Measurements from ENCODE around the gene ZNF638. TPM values are rescaled to one million over a fixed set of nuclear protein-coding genes. Genes with fewer than 3 reads are reported as not detected.
"Not testable (repeated sequence)": the region's sequence is repeated elsewhere in the genome, so short reads cannot be mapped to it uniquely, and the experiment has no call there.

ZNF638 gene
- total RNA-seq, 1 experiment from 2014 or later: 40.0 TPM

DNA sequence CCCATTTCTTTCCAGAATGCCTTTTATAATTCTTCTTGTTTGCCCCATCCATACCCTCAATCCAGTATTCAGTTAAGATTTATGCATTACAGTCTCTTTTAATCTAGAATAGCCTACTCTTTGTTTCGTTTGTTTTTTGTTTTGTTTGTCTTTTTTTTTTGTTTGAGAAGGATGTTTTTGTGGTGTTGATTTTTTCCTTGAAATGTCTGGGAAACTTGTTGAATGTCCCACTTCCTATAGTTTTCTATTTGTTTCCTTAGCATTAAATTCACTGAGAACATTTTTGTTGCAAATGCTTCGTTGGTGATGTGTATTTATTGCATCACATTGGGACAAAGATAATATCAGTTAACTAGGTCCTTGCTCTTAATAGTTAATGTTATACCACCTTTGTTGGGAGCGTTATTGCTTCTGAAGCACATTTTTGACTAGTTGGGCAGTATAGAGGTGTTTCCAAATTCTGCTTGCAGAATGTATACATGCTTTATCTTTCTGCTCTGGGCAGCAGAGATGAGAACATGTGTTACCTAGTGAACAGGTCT, 28.9 kb downstream of the ZNF638 start:
- no peak for DNase-seq
- Histone ChIP-seq H3K9me3 (no peaks in the 10 kb centered on the region), H3K27me3 (no peaks in the 10 kb centered on the region), H3K4me3 (no peak overlapping the region), H3K36me3 (peaks cover 72% of the 10 kb centered on the region)

DNA sequence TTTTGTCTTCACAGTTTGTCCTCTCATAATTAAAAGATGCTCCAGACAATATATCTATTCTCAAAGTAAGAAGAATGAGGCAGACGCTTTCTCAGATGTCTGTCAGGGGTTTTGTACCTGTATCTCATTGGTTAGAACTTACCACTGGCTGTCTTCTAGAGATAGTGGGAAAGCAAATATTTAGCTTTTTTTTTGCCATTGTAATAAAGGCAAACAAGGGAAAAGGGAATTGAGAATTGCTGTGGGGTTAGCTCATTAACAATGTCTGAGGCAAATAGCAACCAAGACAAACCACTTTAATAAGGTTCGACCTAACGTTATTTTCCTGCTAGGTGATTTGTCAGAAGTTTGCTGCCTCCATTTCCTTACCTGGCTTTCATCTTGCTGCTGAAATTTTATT, 30.0 kb downstream of the ZNF638 start:
- no peak overlapping the region for H3K4me3 ChIP-seq
- H3K9me3 ChIP-seq: no peaks in the 10 kb centered on the region
- H3K36me3 ChIP-seq: peaks cover 70% of the 10 kb centered on the region
- DNase-seq: no peak
- H3K27me3 ChIP-seq: no peaks in the 10 kb centered on the region

DNA sequence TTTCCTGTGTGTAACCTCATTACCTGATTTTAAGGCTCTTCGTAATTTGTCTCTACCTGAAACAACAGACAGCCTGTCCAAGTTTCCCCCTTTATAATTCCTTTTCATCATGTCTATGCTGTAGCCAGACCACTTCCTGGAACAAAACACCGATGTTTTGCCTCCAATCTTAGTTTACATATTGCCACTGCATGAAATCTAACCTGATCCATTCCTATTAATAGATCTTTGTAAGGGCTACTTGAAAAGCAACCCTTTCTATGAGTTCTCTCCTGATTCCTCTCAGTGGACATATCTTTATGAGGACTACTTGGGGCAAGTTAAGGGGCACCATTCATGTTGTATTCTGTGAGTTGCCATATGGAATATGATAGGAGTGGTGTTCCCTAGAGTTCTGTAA, 30.9 kb downstream of the ZNF638 start:
- Histone ChIP-seq H3K9me3 (no peaks in the 10 kb centered on the region), H3K27me3 (no peaks in the 10 kb centered on the region), H3K4me3 (no peak overlapping the region), H3K36me3 (peaks cover 69% of the 10 kb centered on the region)
- no peak for DNase-seq

DNA sequence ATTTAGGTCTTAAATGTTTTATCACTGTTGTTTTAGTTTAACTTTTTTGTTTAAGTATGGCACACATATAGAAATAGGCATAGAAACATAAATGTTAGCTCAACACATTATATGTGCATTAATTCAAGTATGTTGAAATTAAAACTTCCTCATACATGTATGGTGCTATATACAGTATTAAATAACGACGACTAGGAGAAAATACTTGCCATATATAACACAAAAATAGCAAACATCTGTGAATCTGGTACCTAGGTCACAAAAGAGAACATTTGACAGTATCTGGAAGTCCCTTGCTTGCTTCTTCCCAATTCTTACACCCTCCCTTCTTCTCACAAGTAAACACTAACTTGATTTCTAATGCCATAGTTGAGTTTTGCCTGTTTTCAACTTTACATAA, 38.4 kb downstream of the ZNF638 start:
- peaks cover 52% of the 10 kb centered on the region for H3K36me3 ChIP-seq
- DNase-seq: no peak
- H3K27me3 ChIP-seq: no peaks in the 10 kb centered on the region
- no peaks in the 10 kb centered on the region for H3K9me3 ChIP-seq
- H3K4me3 ChIP-seq: no peak overlapping the region

DNA sequence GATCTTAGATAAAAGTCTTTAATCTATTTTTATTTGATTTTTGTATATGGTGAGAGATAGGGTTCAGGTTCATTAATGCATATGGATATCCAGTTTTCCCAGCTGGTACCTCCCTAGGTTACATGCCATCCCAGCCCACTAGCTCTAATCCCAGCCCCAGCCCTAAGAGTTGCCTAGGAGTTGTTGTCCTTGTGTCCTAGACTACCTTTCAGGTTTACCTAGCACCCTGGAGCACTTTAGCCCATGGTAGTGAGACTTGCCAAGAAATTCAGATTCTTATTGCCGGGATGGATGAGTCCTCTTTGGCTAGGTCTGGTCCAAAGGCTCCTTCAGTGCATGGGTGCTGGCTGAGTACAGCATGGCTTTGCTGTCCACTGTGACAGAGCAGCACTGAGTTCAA, 40.5 kb downstream of the ZNF638 start:
- DNase-seq: no peak
- Histone ChIP-seq H3K9me3 (no peaks in the 10 kb centered on the region), H3K27me3 (no peaks in the 10 kb centered on the region), H3K4me3 (no peak overlapping the region), H3K36me3 (peaks cover 59% of the 10 kb centered on the region)

DNA sequence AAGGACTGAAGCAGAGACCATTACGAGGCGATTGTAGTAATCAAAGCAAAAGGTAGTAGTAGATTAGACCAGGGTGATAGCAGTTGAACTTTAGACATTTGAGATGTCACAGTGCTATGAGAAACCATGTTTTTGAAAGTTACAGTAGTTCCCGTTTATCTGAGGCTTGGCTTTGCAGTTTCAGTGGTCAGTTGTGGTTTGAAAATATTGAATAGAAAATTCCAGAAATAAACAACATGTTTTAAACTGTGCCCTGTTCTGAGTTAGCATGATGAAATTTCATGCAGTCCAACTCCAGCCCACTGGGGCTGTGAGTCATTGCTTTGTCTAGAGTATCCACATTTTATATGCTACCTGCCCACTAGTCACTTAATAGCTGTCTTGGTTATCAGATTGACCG, 47.5 kb downstream of the ZNF638 start:
- DNase-seq: peak; percentile 35
- peaks cover 45% of the 10 kb centered on the region for H3K36me3 ChIP-seq

DNA sequence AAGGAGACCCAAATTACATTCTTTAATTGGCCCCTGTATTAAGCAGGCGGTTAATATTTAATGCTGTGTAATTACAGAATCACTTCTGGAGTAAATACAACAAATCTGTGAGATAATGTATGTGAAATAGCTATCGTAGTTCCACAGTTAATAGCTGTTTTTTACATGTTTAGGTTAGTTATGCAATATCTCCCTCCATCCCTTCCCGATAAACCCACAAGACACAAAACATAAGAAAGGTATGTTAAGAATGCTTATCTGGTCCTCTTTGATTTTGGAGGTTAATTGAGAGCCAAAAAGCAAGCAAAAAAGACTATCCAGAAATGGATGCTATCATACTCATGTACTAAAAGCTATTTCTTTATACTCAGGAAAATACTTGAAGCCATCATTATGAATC, 49.1 kb downstream of the ZNF638 start:
- H3K9me3 ChIP-seq: no peaks in the 10 kb centered on the region
- H3K4me3 ChIP-seq: no peak overlapping the region
- peaks cover 46% of the 10 kb centered on the region for H3K36me3 ChIP-seq
- no peak for DNase-seq
- H3K27me3 ChIP-seq: no peaks in the 10 kb centered on the region

More for the DNA sequence above, 47.5 kb downstream of the ZNF638 start:
- H3K9me3 ChIP-seq: no peaks in the 10 kb centered on the region
- no peaks in the 10 kb centered on the region for H3K27me3 ChIP-seq
- no peak overlapping the region for H3K4me3 ChIP-seq

DNA sequence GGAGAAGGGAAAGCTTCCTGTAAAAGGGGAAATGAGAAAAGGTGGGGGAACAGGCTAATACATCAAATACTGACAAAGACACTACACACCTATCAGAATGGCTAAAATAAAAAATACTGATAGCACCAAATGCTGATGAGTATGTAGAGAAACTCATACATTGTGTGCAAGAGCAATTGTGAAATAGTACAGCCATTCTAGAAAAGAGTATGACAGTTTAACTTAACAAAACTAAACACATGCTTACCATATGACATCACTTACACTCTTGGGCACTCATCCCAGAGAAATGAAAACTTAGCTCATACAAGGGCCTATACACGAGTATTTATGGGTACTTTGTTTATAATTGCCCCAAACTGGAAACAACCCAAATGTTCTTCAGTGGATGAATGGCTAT, 53.4 kb downstream of the ZNF638 start:
- DNase-seq: no peak
- H3K4me3 ChIP-seq: no peak overlapping the region
- no peaks in the 10 kb centered on the region for H3K27me3 ChIP-seq
- H3K36me3 ChIP-seq: peaks cover 69% of the 10 kb centered on the region
- H3K9me3 ChIP-seq: no peaks in the 10 kb centered on the region

DNA sequence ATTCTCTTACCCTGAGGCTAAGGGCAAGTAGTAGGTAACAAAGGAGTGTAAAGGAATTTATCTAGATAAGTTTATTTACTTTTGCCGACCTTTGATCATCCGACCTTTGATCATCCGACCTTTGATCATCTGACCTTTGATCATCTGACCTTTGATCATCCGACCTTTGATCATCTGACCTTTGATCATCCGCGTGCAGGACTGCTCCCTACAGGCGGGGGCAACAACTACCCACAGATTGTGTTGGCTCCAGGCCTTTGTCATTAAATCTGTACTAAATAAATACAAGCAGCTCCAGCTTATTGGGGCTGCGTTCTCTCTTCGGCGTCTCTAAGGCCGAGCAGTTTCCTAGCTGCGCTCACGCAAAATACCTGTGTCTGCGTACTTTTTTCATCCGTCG, 56.6 kb downstream of the ZNF638 start:
- H3K36me3 ChIP-seq: peaks cover 49% of the 10 kb centered on the region
- no peaks in the 10 kb centered on the region for H3K9me3 ChIP-seq
- no peak overlapping the region for H3K4me3 ChIP-seq
- no peaks in the 10 kb centered on the region for H3K27me3 ChIP-seq
- DNase-seq: no peak

DNA sequence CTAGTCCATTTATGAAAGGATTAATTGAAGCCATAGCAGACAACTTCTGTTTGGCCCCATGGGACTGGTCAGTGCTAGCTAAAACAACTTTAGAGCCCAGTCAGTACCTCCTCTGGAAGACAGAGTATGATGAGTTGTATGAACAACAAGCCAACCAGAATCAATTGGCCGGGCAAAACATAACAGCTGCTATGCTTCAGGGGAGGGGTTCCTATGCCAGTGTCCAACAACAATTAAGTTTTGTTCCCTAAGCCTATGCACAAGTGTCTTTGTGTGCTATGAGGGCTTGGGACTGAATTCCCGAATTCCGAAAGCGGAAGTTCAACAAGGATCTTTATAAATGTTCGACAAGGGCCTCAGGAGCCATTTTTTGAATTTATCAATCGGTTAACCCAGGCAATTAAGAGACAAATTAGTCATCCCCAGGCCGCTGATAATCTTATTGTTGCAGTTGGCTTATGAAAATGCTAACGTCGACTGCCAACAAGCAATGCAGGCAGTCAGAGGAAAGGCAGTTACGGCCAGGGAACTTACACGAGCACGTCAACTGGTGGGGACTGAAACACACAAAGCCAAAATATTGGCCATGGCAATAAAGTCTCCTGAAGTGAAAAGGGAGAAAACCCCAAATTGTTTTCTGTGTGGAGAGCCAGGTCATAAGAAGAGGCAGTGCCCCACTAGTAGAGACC, 57.9 kb downstream of the ZNF638 start:
- H3K27me3 ChIP-seq: no peaks in the 10 kb centered on the region
- H3K4me3 ChIP-seq: no peak overlapping the region
- no peak for DNase-seq
- H3K36me3 ChIP-seq: peaks cover 51% of the 10 kb centered on the region
- H3K9me3 ChIP-seq: no peaks in the 10 kb centered on the region

DNA sequence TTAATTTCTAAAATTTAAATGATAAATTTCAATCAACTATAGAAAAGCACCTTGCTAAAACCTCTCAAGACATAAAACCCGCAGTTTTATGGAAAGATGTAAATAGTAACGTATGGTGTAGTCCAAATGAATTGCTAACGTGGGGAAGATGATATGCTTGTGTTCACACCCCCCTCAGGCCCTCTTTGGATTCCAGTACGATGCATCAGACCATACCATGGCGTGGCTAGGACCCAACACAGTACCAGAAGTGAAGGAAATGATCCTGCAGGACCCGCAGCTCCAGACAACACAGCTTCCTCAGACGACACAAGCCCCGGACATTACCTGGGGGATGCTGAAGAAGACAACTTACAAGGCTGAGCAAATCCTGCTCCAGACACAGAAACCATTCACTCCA, 61.6 kb downstream of the ZNF638 start:
- no peak for DNase-seq
- Histone ChIP-seq H3K36me3 (peaks cover 41% of the 10 kb centered on the region), H3K27me3 (no peaks in the 10 kb centered on the region), H3K4me3 (no peak overlapping the region), H3K9me3 (no peaks in the 10 kb centered on the region)

DNA sequence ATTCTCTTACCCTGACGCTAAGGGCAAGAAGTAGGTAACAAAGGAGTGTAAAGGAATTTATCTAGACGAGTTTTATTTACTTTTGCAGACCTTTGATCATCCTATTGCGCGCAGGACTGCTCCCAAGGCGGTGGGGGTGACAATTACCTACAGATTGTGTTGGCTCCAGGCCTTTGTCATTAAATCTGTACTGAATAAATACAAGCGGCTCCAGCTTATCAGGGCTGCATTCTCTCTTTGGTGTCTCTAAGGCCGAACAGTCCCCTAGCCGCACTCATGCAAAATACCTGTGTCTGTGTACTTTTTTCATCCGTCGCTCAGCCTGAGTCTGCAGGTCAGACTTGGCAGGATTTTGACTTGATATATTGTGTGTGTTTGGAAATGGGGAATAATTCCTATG, 63.9 kb downstream of the ZNF638 start:
- H3K36me3 ChIP-seq: peaks cover 34% of the 10 kb centered on the region
- no peaks in the 10 kb centered on the region for H3K27me3 ChIP-seq
- no peak overlapping the region for H3K4me3 ChIP-seq
- no peak for DNase-seq
- H3K9me3 ChIP-seq: no peaks in the 10 kb centered on the region

DNA sequence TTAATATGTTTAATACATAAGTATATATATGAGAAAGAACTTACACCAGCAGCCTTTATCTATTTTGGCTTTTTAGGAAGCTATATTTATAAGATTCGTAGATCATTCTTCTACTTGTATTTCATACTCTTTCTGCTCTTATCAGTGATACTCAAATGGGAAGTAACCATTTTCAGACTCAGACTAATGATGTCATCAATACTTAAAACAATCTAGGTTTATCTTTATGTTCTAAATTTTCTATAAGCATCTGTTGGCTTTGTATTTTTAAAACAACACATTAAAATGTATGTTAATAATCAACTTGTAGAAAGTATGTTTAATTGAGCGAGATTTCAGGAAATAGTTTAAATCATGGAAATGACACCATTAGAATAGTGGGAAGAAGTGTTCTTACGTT, 70.8 kb downstream of the ZNF638 start:
- peaks cover 55% of the 10 kb centered on the region for H3K36me3 ChIP-seq

DNA sequence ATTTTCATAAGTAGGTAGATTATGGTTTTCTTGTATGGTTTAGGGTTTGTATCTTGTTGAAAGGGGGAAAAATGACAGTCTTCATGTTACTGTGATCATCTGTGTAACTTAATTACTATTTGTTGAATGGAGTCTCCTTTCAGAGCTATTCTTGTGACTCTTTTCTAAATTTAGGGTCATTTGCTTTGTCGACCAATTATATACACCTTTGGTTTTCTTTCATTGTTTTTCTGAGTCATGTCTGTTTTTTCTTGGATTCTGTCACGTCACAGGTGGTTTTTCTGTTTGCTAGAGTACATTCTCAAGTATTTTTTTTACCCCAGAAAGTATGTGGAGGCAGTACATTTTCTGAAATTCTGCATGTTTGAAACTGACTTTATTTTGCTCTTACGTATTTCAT, 78.0 kb downstream of the ZNF638 start:
- H3K27me3 ChIP-seq: no peaks in the 10 kb centered on the region
- no peak overlapping the region for H3K4me3 ChIP-seq
- H3K36me3 ChIP-seq: peaks cover 58% of the 10 kb centered on the region
- no peak for DNase-seq
- no peaks in the 10 kb centered on the region for H3K9me3 ChIP-seq

More for the DNA sequence above, 70.8 kb downstream of the ZNF638 start:
- Histone ChIP-seq H3K9me3 (no peaks in the 10 kb centered on the region), H3K27me3 (no peaks in the 10 kb centered on the region), H3K4me3 (no peak overlapping the region)
- DNase-seq: no peak

DNA sequence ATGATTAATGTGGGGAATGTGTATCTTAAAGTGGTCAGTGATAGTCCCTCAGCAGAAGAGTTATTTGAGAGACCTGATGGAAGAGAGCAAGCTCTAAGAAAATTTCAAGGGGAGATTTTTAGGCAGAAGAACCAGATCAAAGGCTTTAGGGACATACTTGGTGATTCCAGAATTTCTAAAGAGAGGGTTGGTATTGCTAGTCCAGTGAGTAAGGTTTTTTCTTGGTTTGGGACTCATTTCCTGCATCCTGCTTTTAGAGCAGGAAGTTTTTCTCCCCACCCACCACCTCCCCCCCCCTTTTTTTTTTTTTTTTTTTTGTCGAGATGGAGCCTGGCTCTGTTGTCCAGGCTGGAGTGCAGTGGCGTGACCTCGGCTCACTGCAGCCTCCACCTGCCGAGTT, 79.1 kb downstream of the ZNF638 start:
- Histone ChIP-seq H3K36me3 (peaks cover 48% of the 10 kb centered on the region), H3K27me3 (no peaks in the 10 kb centered on the region), H3K4me3 (no peak overlapping the region), H3K9me3 (no peaks in the 10 kb centered on the region)
- no peak for DNase-seq

DNA sequence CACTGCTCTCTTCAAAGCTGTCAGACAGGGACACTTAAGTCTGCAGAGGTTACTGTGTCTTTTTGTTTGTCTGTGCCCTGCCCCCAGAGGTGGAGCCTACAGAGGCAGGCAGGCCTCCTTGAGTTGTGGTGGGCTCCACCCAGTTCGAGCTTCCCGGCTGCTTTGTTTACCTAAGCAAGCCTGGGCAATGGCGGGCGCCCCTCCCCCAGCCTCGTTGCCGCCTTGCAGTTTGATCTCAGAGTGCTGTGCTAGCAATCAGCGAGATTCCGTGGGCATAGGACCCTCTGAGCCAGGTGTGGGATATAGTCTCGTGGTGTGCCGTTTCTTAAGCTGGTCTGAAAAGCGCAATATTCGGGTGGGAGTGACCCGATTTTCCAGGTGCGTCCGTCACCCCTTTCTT, 85.3 kb downstream of the ZNF638 start:
- H3K9me3 ChIP-seq: not testable (repeated sequence)

DNA sequence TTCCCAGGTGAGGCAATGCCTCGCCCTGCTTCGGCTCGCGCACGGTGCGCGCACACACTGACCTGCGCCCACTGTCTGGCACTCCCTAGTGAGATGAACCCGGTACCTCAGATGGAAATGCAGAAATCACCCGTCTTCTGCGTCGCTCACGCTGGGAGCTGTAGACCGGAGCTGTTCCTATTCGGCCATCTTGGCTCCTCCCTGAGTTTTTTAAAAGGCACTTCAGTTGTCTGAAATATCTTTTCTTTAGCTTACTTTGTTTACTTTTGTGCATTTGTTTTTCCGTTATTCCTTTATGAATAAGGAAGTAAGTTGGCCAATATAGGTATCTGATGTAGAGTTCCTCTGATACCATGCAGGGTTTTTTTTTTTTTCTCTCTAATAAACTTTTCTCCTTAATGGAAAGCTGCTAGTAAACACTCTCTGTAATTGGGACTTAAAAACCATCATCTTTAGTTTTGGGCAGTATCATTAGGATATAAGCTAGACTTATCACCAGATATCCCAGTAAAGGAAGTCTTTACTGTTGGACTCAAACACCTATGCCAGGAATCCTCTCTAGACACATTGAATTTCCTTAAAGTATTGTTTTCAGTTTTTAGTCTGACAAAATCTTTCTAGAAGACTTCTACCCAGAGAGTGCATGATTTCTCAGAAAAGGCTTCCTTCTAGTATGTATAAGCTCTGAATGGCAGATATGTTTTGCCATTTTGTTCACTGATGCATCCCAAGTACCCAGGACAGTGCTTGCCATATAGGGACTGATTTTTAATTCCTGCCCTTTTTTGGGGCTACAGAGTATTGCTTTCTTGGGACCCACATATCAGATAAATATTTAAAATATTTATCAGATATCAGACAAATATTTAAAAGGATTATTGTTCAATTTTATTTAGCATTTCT, 86.0 kb downstream of the ZNF638 start:
- Histone ChIP-seq H3K27me3 (no peaks in the 10 kb centered on the region), H3K9me3 (no peaks in the 10 kb centered on the region), H3K36me3 (peaks cover 6% of the 10 kb centered on the region; the same call in 1 of the 2 replicates), H3K4me3 (no peak overlapping the region)
- DNase-seq: no peak

More for the DNA sequence above, 85.3 kb downstream of the ZNF638 start:
- DNase-seq, H3K36me3 ChIP-seq, H3K27me3 ChIP-seq, H3K4me3 ChIP-seq: not testable (repeated sequence)
